Measurements from ENCODE around the gene PLXNA4.
A peak's percentile ranks its signal among the peaks of the same experiment; 100 is the strongest.

PLXNA4 gene

GRCh38 chr7:132518102-132518838 is 58.0 kb downstream of the PLXNA4 start:
- no peaks in the 10 kb centered on the region for H3K9me3 ChIP-seq (ENCODE audit: control insufficient read depth, insufficient read depth, low read length)
- H4K20me1 ChIP-seq (ENCODE audit: control insufficient read depth, insufficient read depth, low read depth, low read length): no peaks in the 10 kb centered on the region
- H3K36me3 ChIP-seq (ENCODE audit: control insufficient read depth, low read length): no peaks in the 10 kb centered on the region
- no peaks in the 10 kb centered on the region for H3K79me2 ChIP-seq (ENCODE audit: control insufficient read depth, low read length)
- H3K4me3 ChIP-seq (ENCODE audit: low read length): no peak overlapping the region
- TF ChIP-seq EZH2phosphoT487 (IDR thresholded peaks at IDR 0.05; ENCODE audit: borderline replicate concordance, low read length) (no peak), CTCF (IDR thresholded peaks at IDR 0.05; ENCODE audit: low read depth, low read length, poor library complexity, severe bottlenecking) (peak; percentile 73)
- no peaks in the 10 kb centered on the region for H3K4me1 ChIP-seq (ENCODE audit: control insufficient read depth, low read length)
- no peak overlapping the region for H3K4me2 ChIP-seq (ENCODE audit: low read length)
- no peak overlapping the region for H3K27ac ChIP-seq (ENCODE audit: low read depth, low read length)
- H3K27me3 ChIP-seq (ENCODE audit: control insufficient read depth, low read length): no peaks in the 10 kb centered on the region
- no peaks in the 10 kb centered on the region for H3F3A ChIP-seq (ENCODE audit: control insufficient read depth, insufficient read depth)
- no peaks in the 10 kb centered on the region for H3K9me2 ChIP-seq (replicated peaks; ENCODE audit: control insufficient read depth, low read length)

- H3K9me3 ChIP-seq (ENCODE audit: control insufficient read depth, insufficient read depth, low read length): no peaks in the 10 kb centered on the region
- H3K79me2 ChIP-seq (ENCODE audit: control insufficient read depth, low read length): no peaks in the 10 kb centered on the region
- TF ChIP-seq EZH2phosphoT487 (IDR thresholded peaks at IDR 0.05; ENCODE audit: borderline replicate concordance, low read length) (no peak), CTCF (IDR thresholded peaks at IDR 0.05; ENCODE audit: low read depth, low read length, poor library complexity, severe bottlenecking) (no peak)
- H3K4me2 ChIP-seq (ENCODE audit: low read length): no peak overlapping the region
- no peaks in the 10 kb centered on the region for H3K4me1 ChIP-seq (ENCODE audit: control insufficient read depth, low read length)
- H3K27ac ChIP-seq (ENCODE audit: low read depth, low read length): no peak overlapping the region
- H4K20me1 ChIP-seq (ENCODE audit: control insufficient read depth, insufficient read depth, low read depth, low read length): no peaks in the 10 kb centered on the region
- no peak overlapping the region for H3K4me3 ChIP-seq (ENCODE audit: low read length)
- no peaks in the 10 kb centered on the region for H3K27me3 ChIP-seq (ENCODE audit: control insufficient read depth, low read length)
- no peaks in the 10 kb centered on the region for H3F3A ChIP-seq (ENCODE audit: control insufficient read depth, insufficient read depth)
- H3K9me2 ChIP-seq (replicated peaks; ENCODE audit: control insufficient read depth, low read length): no peaks in the 10 kb centered on the region
- H3K36me3 ChIP-seq (ENCODE audit: control insufficient read depth, low read length): no peaks in the 10 kb centered on the region
Measured at GRCh38 chr7:132516042-132516840, 60.0 kb downstream of the PLXNA4 start.

- Histone ChIP-seq H3K4me1 (ENCODE audit: control insufficient read depth, low read length) (no peaks in the 10 kb centered on the region), H3K79me2 (ENCODE audit: control insufficient read depth, low read length) (no peaks in the 10 kb centered on the region), H3K9me2 (replicated peaks; ENCODE audit: control insufficient read depth, low read length) (no peaks in the 10 kb centered on the region), H3K9me3 (ENCODE audit: control insufficient read depth, insufficient read depth, low read length) (no peaks in the 10 kb centered on the region), H3K36me3 (ENCODE audit: control insufficient read depth, low read length) (no peaks in the 10 kb centered on the region), H4K20me1 (ENCODE audit: control insufficient read depth, insufficient read depth, low read depth, low read length) (no peaks in the 10 kb centered on the region), H3K4me3 (ENCODE audit: low read length) (no peak overlapping the region), H3K4me2 (ENCODE audit: low read length) (no peak overlapping the region), H3K27me3 (ENCODE audit: control insufficient read depth, low read length) (0 out of 2 replicates have a peak, but pooled peaks cover 3% of the 10 kb centered on the region), H3F3A (ENCODE audit: control insufficient read depth, insufficient read depth) (no peaks in the 10 kb centered on the region), H3K27ac (ENCODE audit: low read depth, low read length) (no peak overlapping the region)
- TF ChIP-seq EZH2phosphoT487 (IDR thresholded peaks at IDR 0.05; ENCODE audit: borderline replicate concordance, low read length): no peak
- no peak for TF ChIP-seq CTCF (IDR thresholded peaks at IDR 0.05; ENCODE audit: low read depth, low read length, poor library complexity, severe bottlenecking)
Measured at GRCh38 chr7:132515181-132515580, 61.1 kb downstream of the PLXNA4 start.

Data from DOHH2 (cell line).